ENCODE results near the gene IRF2. TPM values are rescaled to one million over a fixed set of nuclear protein-coding genes. Genes with fewer than 3 reads are reported as not detected.

IRF2 gene
- polyA plus RNA-seq, 1 donor from 2014 or later = 1.4 TPM

GRCh38 chr4:184440595-184441358 is 33.6 kb downstream of the IRF2 start:
- Histone ChIP-seq H3K4me2 (ENCODE audit: low read length) (no peak overlapping the region), H3K27me3 (ENCODE audit: insufficient read depth, low read depth, low read length) (no peaks in the 10 kb centered on the region), H3K4me3 (ENCODE audit: low read length) (no peak overlapping the region), H3K36me3 (ENCODE audit: insufficient read depth, low read length) (no peaks in the 10 kb centered on the region), H3K9me2 (ENCODE audit: insufficient read depth, low read length) (no peaks in the 10 kb centered on the region), H3K9ac (ENCODE audit: low read length) (no peak overlapping the region), H4K20me1 (ENCODE audit: insufficient read depth) (no peaks in the 10 kb centered on the region), H3K27ac (ENCODE audit: low read length) (no peak overlapping the region), H3K79me2 (replicated peaks; ENCODE audit: insufficient read depth, low read length) (no peaks in the 10 kb centered on the region), H3K9me3 (ENCODE audit: low read length) (no peaks in the 10 kb centered on the region), H2AFZ (ENCODE audit: low read depth, low read length) (no peak overlapping the region), H3F3A (ENCODE audit: insufficient read depth, low read length, poor library complexity, severe bottlenecking) (no peaks in the 10 kb centered on the region)
- TF ChIP-seq RAD21 (conservative IDR thresholded peaks at IDR 0.05) (no peak), MXI1 (conservative IDR thresholded peaks at IDR 0.05; ENCODE audit: poor library complexity, severe bottlenecking) (no peak), POLR2AphosphoS5 (IDR thresholded peaks at IDR 0.05) (no peak), SMC3 (conservative IDR thresholded peaks at IDR 0.05; ENCODE audit: poor library complexity) (no peak), TAF1 (IDR thresholded peaks at IDR 0.05; ENCODE audit: low read depth) (no peak), EP300 (conservative IDR thresholded peaks at IDR 0.05; ENCODE audit: poor library complexity, severe bottlenecking) (no peak), EZH2 (IDR thresholded peaks at IDR 0.05; ENCODE audit: borderline replicate concordance, insufficient read depth, low read length, poor library complexity, severe bottlenecking) (no peak)
- TF ChIP-seq, protein P1, sequence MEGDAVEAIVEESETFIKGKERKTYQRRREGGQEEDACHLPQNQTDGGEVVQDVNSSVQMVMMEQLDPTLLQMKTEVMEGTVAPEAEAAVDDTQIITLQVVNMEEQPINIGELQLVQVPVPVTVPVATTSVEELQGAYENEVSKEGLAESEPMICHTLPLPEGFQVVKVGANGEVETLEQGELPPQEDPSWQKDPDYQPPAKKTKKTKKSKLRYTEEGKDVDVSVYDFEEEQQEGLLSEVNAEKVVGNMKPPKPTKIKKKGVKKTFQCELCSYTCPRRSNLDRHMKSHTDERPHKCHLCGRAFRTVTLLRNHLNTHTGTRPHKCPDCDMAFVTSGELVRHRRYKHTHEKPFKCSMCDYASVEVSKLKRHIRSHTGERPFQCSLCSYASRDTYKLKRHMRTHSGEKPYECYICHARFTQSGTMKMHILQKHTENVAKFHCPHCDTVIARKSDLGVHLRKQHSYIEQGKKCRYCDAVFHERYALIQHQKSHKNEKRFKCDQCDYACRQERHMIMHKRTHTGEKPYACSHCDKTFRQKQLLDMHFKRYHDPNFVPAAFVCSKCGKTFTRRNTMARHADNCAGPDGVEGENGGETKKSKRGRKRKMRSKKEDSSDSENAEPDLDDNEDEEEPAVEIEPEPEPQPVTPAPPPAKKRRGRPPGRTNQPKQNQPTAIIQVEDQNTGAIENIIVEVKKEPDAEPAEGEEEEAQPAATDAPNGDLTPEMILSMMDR (IDR thresholded peaks at IDR 0.05; ENCODE audit: poor library complexity, severe bottlenecking) = no peak
- TF ChIP-seq, protein P2, sequence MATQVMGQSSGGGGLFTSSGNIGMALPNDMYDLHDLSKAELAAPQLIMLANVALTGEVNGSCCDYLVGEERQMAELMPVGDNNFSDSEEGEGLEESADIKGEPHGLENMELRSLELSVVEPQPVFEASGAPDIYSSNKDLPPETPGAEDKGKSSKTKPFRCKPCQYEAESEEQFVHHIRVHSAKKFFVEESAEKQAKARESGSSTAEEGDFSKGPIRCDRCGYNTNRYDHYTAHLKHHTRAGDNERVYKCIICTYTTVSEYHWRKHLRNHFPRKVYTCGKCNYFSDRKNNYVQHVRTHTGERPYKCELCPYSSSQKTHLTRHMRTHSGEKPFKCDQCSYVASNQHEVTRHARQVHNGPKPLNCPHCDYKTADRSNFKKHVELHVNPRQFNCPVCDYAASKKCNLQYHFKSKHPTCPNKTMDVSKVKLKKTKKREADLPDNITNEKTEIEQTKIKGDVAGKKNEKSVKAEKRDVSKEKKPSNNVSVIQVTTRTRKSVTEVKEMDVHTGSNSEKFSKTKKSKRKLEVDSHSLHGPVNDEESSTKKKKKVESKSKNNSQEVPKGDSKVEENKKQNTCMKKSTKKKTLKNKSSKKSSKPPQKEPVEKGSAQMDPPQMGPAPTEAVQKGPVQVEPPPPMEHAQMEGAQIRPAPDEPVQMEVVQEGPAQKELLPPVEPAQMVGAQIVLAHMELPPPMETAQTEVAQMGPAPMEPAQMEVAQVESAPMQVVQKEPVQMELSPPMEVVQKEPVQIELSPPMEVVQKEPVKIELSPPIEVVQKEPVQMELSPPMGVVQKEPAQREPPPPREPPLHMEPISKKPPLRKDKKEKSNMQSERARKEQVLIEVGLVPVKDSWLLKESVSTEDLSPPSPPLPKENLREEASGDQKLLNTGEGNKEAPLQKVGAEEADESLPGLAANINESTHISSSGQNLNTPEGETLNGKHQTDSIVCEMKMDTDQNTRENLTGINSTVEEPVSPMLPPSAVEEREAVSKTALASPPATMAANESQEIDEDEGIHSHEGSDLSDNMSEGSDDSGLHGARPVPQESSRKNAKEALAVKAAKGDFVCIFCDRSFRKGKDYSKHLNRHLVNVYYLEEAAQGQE (IDR thresholded peaks at IDR 0.05; ENCODE audit: borderline replicate concordance) = no peak

DNA sequence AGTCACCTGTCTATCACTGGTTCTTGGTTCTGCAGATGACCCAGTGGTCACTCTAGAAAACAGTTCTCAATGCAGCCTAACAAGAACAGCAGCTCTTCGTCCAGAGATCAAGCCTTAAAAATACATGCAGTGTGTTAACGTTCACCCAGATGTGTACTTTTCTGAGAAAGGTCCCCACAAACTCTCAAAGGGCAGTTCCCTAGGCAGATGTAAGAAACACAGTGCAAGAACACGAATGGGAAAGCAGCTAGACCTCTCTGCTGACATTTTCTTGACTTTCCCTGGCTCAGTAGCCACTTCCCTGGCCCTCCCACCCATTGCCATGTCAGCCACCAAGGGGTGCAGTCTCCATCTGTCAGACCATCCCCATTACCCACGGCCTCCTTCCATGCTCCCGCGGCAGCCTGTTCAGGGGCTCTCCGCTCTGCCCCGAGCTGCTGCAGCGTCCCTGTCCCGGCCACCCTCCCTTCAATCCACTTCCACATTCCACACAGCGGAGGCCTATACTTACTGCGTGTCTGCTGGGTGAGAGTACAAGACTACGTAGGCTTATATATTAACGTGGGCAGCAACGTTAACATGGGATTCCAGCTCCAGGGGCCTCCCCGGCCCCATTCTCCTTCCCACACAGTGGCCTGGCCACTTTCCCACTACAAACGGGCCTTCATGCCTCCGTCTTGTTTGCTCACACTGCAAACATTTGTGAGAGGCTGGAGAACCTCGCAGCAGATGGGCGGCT is 34.3 kb downstream of the IRF2 start:
- Histone ChIP-seq H2AFZ (ENCODE audit: low read depth, low read length) (no peak overlapping the region), H4K20me1 (ENCODE audit: insufficient read depth) (no peaks in the 10 kb centered on the region), H3K4me2 (ENCODE audit: low read length) (no peak overlapping the region), H3K9ac (ENCODE audit: low read length) (no peak overlapping the region), H3K4me3 (ENCODE audit: low read length) (no peak overlapping the region), H3K27me3 (ENCODE audit: insufficient read depth, low read depth, low read length) (no peaks in the 10 kb centered on the region), H3K27ac (ENCODE audit: low read length) (no peak overlapping the region), H3K9me3 (ENCODE audit: low read length) (no peaks in the 10 kb centered on the region), H3K79me2 (replicated peaks; ENCODE audit: insufficient read depth, low read length) (no peaks in the 10 kb centered on the region), H3K9me2 (ENCODE audit: insufficient read depth, low read length) (no peaks in the 10 kb centered on the region), H3K36me3 (ENCODE audit: insufficient read depth, low read length) (no peaks in the 10 kb centered on the region), H3F3A (ENCODE audit: insufficient read depth, low read length, poor library complexity, severe bottlenecking) (no peaks in the 10 kb centered on the region)
- TF ChIP-seq EP300 (conservative IDR thresholded peaks at IDR 0.05; ENCODE audit: poor library complexity, severe bottlenecking) (no peak), EZH2 (IDR thresholded peaks at IDR 0.05; ENCODE audit: borderline replicate concordance, insufficient read depth, low read length, poor library complexity, severe bottlenecking) (no peak), MXI1 (conservative IDR thresholded peaks at IDR 0.05; ENCODE audit: poor library complexity, severe bottlenecking) (no peak), TAF1 (IDR thresholded peaks at IDR 0.05; ENCODE audit: low read depth) (no peak), POLR2AphosphoS5 (IDR thresholded peaks at IDR 0.05) (no peak), SMC3 (conservative IDR thresholded peaks at IDR 0.05; ENCODE audit: poor library complexity) (no peak), RAD21 (conservative IDR thresholded peaks at IDR 0.05) (no peak)
- TF ChIP-seq, protein P2 (IDR thresholded peaks at IDR 0.05; ENCODE audit: borderline replicate concordance) = no peak
- TF ChIP-seq, protein P1 (IDR thresholded peaks at IDR 0.05; ENCODE audit: poor library complexity, severe bottlenecking) = no peak
